Subcutaneous abdominal adipose tissue (tissue), 5 donors: ENCODE data around the gene TUT7.

Source experiments
- H3K27ac ChIP-seq: one replicate; pipeline ENCODE4 v1.7.0; 2013; ENCODE audit warnings: low read depth, mild to moderate bottlenecking, inconsistent platforms, low read length, moderate library complexity
- H3K27me3 ChIP-seq, 5 donors: one replicate each; pipeline ENCODE4 v1.7.0; 2013; ENCODE audit warnings: low read length in 5 of 5, inconsistent platforms in 1 of 5; ENCODE audit not compliant: control insufficient read depth in 5 of 5, insufficient read depth in 4 of 5
- H3K36me3 ChIP-seq, 5 donors: one replicate each; pipeline ENCODE4 v1.7.0; 2013; ENCODE audit warnings: low read length in 5 of 5; ENCODE audit not compliant: control insufficient read depth in 5 of 5, insufficient read depth in 5 of 5
- H3K4me1 ChIP-seq, 5 donors: one replicate each; pipeline ENCODE4 v1.7.0; 2013; ENCODE audit warnings: low read length in 5 of 5, mild to moderate bottlenecking in 3 of 5, moderate library complexity in 1 of 5; ENCODE audit not compliant: control insufficient read depth in 5 of 5, insufficient read depth in 5 of 5
- H3K4me3 ChIP-seq, 5 donors: one replicate each; pipeline ENCODE4 v1.7.0; 2013; ENCODE audit warnings: low read length in 5 of 5, low read depth in 1 of 5
- H3K9ac ChIP-seq, 5 donors: one replicate each; pipeline ENCODE4 v1.7.0; 2013; ENCODE audit warnings: low read length in 5 of 5, mild to moderate bottlenecking in 4 of 5, moderate library complexity in 3 of 5
- H3K9me3 ChIP-seq, 5 donors: one replicate each; pipeline ENCODE4 v1.7.0; 2013; ENCODE audit warnings: low read length in 5 of 5; ENCODE audit not compliant: control insufficient read depth in 5 of 5
- donor health status: healthy.
- donor health status: healthy.
- donor health status: healthy.
- donor health status: healthy.
- donor health status: healthy.

The TUT7 gene

DNA sequence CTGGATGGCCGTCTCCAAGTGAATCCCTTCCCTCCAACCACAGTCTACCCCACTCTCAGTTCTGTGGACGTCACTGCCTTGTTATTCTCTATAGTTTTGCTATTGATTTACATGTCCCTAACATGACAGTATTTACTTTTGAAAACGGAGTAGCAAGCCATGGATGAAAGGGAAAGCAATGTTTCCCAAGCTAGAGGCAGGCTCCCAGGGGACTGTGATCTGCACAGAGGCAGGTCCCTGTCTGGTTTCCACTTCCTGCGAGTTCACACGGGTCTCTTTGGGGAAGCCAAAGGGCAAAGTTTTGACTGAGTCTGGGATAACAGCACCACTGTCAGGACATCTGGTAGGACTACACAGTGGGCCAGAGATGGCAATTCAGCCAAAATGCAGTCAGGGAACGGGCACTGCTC, 107.5 kb downstream of the TUT7 start:
- Histone ChIP-seq H3K4me3 (peak overlapping the region; percentile 16 to 67 (median 49)), H3K27me3 (no peaks in the 10 kb centered on the region), H3K4me1 (peaks cover 5 to 20% (median 15%) of the 10 kb centered on the region in 5 donors), H3K36me3 (no peaks in the 10 kb centered on the region), H3K27ac (no peak overlapping the region), H3K9me3 (no peaks in the 10 kb centered on the region), H3K9ac (peak overlapping the region in 1 of 5 donors; percentile 3)

DNA sequence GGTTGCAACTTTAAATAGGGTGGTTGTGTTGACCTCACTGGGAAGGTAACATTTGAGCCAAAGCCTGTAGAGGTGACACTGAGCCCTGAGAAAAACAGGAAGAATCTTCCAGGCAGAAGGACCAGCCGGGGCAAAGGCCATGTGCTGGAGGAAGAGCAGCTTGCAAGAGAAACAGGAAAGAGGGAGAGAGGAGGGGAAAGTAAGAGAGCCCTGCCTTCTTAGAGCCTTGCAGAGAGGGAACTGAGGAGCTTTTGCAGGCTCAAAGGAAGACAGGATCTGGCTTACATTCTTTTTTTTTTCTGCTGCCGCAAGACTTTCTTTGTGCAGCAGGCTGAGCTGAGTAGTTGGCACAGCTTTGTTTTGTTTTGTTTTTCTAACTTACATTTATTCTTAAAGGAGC, 112.1 kb downstream of the TUT7 start:
- no peak overlapping the region for H3K4me3 ChIP-seq

DNA sequence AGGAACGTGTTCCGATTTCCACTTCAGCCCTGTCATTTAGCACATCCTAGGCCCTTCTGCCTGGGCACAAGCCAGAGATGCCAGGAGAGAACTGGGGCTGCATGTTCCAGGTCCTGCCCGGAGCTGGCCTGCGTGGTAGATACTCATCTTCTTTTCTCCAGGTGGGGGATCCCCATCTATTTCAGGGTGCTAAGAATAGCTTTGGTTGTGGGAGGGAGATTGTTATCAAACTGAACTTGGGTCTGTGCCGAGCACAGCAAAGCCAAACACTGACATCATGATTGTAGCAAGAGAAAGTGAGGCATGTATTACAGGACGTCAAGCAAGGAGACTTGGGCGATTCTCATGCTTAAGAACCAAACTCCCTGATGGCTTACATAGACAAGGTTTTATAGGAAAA, 113.0 kb downstream of the TUT7 start:
- no peaks in the 10 kb centered on the region for H3K27me3 ChIP-seq
- no peak overlapping the region for H3K27ac ChIP-seq
- H3K36me3 ChIP-seq, result no peaks in the 10 kb centered on the region
- H3K4me1 ChIP-seq, result peaks cover 0 to 11% (median 7%) of the 10 kb centered on the region in 5 donors
- no peak overlapping the region for H3K4me3 ChIP-seq
- H3K9ac ChIP-seq, result no peak overlapping the region
- no peaks in the 10 kb centered on the region for H3K9me3 ChIP-seq

More for the DNA sequence above, 112.1 kb downstream of the TUT7 start:
- Histone ChIP-seq H3K27ac (no peak overlapping the region), H3K9me3 (no peaks in the 10 kb centered on the region), H3K27me3 (no peaks in the 10 kb centered on the region), H3K9ac (no peak overlapping the region), H3K36me3 (no peaks in the 10 kb centered on the region), H3K4me1 (peaks cover 5 to 18% (median 15%) of the 10 kb centered on the region in 5 donors)

DNA sequence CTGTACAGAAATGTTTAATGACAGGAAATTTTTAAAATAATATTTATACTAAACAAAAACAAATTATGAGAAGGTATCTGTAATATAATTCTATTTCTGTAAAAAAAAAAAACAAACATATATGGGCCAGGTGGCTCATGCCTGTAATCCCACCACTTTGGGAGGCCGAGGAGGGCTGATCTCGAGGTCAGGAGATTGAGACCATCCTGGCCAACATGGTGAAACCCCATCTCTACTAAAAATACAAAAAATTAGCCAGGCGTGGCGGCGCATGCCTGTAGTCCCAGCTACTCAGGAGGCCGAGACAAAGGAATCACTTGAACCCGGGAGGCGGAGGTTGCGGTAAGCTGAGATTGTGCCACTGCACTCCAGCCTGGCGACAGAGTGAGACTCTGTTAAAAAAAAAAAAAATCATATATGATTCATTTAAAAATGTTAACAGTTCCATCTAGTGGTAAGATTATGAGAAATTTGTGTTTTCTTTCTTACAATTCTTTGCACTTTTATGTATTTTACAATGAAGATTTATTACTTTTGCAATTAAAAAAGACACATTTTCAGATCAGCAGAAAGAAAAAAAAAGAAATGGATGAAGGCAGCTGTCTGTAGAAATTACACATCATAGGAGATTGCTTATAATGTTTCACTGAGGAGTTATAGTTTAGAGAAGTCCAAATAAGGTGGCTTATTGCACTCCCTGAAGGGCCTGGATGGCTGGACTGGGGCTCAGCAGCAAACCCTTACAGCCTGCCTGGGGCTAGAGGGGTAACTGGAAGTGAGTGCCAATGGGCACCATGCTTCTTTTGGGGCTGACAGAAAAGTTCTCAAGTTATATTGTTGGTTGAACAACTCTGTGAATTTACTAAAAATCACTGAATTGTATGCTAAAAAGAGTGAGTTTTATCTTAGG, 115.1 kb downstream of the TUT7 start:
- peaks cover 0 to 19% (median 10%) of the 10 kb centered on the region in 5 donors for H3K4me1 ChIP-seq
- no peaks in the 10 kb centered on the region for H3K36me3 ChIP-seq
- no peaks in the 10 kb centered on the region for H3K27me3 ChIP-seq
- no peak overlapping the region for H3K4me3 ChIP-seq
- no peaks in the 10 kb centered on the region for H3K9me3 ChIP-seq
- H3K27ac ChIP-seq, result no peak overlapping the region
- peak overlapping the region in 1 of 5 donors; percentile 18 for H3K9ac ChIP-seq
